NCI-H446 (cell line): Measurements from ENCODE around the gene SOX11.

Source experiments
- DNase-seq, 2 experiments: peaks; one replicate each; lab custom pipeline; 2025; lab: John Stamatoyannopoulos, UW

Gene SOX11

DNA sequence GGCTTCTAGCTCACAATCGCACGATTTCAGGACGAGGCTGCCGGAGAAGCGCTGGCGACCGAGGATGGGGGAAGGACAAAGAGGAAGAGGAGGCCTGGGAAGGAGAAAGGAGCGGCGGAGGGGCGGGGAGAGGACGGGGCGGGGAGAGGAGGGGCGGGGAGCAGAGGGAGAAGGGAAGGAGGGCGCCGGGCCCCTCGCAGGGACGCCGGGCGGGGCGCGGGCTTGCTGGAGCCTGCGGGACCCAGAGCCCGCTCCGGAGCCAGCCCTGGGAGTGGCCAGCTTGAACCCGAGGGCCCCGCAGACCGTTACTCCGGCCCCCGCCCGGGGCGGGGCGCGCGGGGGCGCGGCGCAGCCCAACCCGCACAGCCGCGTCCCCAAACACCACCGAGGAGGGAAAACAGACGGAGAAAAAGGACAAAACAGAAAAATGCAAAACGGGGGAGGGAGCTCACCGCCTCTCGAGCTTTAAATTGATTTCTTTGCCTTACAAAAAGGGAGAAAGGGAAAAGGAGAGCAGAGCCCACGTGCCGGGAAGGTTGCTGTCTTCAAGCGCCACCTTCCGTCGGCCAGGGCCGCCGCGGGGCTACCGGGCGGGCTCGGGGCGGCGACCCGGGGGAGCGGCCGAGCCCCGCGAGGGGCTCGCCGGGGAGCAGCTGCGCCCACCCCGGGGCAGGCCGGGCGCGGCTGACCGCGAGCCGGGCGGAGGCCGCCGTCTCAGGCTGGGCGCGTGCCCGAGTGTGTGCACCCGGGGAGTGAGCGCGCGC, 781 bp upstream of the SOX11 start:
- peak in 1 of 2 experiments; percentile 24 for DNase-seq

DNA sequence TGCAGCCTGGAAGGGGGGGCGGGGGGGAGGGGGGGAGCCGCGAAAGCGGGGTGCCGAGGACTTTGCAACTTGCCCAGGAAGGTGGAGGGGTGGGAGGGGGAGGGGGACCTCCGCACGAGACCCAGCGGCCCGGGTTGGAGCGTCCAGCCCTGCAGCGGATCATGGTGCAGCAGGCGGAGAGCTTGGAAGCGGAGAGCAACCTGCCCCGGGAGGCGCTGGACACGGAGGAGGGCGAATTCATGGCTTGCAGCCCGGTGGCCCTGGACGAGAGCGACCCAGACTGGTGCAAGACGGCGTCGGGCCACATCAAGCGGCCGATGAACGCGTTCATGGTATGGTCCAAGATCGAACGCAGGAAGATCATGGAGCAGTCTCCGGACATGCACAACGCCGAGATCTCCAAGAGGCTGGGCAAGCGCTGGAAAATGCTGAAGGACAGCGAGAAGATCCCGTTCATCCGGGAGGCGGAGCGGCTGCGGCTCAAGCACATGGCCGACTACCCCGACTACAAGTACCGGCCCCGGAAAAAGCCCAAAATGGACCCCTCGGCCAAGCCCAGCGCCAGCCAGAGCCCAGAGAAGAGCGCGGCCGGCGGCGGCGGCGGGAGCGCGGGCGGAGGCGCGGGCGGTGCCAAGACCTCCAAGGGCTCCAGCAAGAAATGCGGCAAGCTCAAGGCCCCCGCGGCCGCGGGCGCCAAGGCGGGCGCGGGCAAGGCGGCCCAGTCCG, 540 bp downstream of the SOX11 start:
- DNase-seq, result no peak

DNA sequence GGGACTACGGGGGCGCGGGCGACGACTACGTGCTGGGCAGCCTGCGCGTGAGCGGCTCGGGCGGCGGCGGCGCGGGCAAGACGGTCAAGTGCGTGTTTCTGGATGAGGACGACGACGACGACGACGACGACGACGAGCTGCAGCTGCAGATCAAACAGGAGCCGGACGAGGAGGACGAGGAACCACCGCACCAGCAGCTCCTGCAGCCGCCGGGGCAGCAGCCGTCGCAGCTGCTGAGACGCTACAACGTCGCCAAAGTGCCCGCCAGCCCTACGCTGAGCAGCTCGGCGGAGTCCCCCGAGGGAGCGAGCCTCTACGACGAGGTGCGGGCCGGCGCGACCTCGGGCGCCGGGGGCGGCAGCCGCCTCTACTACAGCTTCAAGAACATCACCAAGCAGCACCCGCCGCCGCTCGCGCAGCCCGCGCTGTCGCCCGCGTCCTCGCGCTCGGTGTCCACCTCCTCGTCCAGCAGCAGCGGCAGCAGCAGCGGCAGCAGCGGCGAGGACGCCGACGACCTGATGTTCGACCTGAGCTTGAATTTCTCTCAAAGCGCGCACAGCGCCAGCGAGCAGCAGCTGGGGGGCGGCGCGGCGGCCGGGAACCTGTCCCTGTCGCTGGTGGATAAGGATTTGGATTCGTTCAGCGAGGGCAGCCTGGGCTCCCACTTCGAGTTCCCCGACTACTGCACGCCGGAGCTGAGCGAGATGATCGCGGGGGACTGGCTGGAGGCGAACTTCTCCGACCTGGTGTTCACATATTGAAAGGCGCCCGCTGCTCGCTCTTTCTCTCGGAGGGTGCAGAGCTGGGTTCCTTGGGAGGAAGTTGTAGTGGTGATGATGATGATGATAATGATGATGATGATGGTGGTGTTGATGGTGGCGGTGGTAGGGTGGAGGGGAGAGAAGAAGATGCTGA, 1.4 kb downstream of the SOX11 start:
- DNase-seq, result no peak

DNA sequence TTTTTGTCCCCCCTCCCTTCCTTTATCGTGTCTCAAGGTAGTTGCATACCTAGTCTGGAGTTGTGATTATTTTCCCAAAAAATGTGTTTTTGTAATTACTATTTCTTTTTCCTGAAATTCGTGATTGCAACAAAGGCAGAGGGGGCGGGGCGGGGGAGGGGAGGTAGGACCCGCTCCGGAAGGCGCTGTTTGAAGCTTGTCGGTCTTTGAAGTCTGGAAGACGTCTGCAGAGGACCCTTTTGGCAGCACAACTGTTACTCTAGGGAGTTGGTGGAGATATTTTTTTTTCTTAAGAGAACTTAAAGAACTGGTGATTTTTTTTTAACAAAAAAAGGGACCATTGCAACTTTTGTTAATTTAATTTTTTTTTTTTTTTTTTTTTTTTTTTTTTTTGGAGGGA, 2.1 kb downstream of the SOX11 start:
- DNase-seq, result no peak

DNA sequence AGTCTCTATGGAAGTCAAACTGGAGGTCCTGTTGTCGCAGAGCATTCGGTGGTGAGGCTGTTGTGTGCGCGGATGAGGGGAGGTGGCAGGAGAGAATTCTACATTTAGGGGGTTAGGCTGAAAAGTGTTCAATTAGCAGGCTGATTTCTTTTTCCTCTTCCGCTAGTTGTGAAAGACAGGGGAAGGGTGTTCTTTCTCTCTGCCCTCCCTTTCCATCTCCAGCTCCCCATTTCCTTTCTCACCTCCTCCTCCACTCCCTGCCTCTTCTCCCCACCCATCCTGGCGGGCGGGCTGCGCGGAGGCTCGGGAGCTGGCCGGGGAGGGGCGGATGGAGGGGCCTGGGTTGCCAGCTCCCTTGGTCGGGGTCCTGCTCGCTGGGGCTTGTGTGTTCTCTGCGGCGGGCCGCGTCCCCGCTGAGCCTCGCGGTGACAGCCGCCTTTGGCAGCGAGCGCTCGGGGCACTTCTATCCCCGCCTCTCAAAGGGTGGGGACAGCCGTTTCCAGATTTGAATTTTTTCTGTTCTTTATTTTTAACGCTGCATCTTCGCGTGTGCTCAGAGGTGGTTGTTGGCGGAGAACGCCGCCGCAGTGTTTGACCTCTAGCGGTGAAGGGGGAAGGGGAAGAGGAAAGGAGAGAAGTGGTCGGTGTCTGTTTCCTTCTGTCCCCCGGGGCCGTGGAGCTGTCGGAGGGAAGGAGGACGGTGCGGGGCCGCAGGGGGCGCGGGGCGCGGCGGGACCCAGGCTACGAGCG, 3.6 kb downstream of the SOX11 start:
- peak in 1 of 2 experiments; percentile 14 for DNase-seq

DNA sequence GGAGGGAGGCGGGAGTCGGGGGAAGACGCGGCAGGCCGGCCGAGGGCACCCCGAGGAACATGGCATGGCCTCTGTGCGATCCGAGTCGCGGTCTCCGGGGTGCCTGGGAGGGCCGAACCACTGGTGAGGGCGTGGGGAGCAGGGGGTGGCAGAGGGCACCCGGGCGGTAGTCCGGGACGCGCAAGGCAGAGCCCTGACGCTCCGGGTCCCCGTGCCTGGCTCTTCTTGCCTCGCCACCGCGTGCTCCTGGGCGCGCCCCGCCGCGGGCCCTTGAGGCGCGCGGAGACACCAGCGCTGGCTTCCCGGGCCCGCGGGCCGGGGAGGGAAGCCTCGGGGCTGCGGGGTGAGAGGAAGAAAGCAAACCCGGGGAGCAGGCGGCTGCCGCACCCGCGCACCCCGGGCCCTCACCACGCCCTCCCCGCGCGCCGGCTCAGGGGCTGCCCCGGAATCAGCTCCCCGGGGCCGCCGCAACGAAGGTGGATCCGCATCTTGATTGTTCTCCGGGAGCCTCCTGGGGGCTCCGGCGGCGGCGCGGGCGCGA, 4.3 kb downstream of the SOX11 start:
- peak in 1 of 2 experiments; percentile 7 for DNase-seq

DNA sequence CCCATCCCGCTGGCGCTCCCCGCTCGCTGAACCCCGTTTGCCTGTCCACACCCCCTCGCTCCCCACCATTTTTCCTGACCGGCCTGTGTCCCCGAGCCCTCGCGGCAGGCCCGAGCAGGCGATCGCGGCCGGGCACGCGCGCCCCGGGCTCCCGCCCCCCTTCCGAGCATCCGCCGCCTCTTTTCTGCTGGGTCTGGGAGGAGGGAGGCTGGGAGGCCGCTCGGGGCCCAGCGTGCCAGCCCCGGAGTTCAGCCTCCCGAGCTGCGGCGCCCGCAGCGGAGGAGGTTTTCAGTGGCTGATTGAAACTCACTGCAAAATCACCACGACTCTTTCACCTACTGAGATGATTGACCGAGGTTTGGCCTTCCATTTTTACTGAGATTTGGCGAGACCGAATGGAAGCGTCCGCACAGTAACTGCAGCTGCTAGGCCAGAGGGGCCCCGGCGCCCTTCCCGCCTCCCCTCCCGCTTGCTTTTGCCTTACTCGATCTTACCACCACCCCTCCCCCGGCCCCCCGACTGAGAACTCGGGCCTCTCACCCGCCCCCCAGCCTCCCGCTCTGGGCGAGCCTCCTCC, 4.8 kb downstream of the SOX11 start:
- DNase-seq, result peak in 1 of 2 experiments; percentile 62

DNA sequence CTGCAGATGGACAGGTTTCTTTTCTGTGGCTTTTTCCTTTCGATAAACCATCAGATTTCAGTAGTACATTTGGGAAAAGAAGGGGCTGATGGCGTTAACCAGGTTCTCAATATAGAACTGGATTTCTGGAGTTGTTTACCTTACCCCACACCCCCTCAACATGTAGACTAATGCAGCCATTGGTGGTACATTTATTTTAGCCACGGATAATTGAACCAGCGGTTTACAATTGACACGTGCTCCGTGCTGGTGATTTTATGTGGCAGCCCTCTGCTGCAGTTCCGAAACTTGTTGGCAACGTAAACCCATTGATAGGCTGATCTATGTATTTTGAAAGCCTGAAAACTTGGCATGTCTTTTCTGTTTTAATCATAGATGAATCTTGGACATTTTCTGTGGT, 5.4 kb downstream of the SOX11 start:
- no peak for DNase-seq

DNA sequence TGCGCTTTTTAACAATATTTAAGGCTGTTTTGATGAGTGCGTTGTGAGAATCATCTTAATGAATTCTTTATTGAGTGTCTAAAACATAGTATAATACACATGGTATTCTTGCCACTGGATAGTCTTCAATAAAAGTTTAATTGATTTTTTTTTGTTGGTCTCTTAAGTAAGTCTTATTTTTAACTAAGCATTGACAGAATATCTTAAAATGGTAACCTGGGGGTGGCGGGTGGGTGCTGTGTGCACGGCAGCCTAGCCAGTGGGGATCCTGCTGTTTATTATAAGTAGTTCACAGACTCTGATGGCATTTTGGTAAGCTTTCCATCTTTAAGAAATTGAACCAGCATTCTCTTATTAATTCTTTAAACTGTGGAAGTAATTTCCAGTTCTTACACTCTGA, 6.0 kb downstream of the SOX11 start:
- no peak for DNase-seq

DNA sequence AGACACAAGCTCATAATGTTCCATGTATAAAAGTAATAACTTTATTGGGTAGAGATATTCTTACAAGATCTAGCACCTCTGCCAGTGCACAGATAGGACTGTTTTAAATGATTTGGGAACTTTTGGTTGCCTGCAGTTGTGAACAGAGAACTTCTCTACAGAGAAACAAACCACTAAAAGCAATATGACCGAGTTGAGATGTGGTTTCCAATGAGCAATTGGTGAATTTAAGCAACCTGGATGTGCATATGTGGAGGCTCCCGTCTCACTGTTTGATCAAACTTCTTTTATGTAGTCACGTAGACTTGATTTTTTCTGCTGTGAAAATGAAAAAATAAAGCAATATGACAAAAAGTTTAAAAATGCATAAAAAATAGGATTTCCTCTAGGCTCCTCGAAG, 7.8 kb downstream of the SOX11 start:
- no peak for DNase-seq

DNA sequence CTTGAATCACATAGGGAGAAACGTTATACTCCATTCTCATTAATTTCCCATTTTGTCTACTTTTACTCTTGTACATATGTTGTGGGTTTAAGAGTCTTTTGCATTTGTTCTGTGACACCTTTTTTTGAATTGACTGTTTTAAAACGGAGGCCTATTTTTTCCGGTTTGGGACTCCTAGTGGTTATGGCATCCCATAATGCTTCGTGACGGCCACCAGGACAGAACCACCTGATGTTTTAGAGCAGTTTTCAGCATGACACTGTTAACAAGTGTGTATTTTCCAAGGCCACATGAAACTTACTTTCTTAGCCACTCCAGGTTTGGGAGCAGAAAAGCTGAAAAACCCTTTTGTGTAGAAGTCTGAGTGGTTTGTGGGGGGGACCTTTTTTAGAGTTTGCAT, 8.4 kb downstream of the SOX11 start:
- no peak for DNase-seq

DNA sequence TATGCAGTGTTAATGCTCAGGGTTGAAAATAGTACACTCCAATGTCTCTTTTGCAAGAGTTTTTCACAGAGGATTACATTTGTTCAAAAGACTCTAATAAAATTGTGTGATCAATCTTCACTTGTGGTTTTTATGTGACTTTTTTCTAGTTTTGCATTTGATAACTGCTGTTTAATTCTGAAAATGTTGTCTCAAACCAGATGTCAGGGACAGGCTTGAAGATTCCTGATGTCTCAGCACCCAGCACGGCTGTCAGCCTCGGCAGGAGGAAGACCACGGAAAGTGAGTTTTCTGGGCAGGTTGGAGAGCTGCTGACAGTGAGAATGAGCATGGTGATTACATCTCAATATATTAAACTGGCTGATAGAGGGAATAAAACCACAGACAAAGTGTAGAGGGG, 9.1 kb downstream of the SOX11 start:
- DNase-seq, result no peak

DNA sequence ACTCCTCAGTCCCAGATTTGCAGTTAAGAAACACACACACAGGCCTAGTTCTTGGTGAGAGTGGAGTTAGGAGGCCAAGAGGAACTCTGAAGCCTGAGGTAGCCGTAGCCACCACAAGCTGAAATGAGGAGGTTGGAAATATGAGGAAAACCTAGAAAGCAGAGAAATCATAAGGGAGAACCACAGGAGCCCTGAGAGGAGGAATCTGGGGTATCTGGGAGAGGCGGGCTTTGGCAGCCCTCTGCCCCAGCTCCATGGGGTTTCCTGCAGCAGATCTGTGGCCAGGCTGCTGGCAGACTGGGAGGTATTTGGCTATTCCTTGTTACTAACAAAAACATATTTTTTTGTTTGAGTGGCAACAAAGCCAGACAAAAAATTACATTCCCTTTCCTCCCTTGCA, 11.0 kb downstream of the SOX11 start:
- DNase-seq, result no peak

DNA sequence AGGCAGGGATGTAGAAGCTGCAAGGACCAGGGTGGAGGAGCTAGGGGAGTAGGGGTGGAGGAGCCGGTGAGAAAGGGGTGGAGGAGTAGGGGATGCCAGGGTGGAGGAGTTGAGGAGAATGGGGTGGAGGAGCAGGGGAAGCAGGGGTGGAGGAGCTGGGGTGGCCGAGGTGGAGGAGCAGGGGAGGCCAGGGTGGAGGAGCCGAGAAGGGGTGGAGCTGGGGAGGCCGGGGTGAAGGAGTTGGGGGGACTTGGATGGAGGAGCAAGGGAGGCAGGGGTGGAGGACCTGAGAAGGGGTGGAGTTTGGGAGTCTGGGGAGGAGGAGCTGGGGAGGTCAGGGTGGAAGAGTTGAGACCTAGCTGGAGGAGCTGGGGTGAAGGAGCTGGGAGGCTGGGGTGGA, 13.3 kb downstream of the SOX11 start:
- DNase-seq, result no peak

DNA sequence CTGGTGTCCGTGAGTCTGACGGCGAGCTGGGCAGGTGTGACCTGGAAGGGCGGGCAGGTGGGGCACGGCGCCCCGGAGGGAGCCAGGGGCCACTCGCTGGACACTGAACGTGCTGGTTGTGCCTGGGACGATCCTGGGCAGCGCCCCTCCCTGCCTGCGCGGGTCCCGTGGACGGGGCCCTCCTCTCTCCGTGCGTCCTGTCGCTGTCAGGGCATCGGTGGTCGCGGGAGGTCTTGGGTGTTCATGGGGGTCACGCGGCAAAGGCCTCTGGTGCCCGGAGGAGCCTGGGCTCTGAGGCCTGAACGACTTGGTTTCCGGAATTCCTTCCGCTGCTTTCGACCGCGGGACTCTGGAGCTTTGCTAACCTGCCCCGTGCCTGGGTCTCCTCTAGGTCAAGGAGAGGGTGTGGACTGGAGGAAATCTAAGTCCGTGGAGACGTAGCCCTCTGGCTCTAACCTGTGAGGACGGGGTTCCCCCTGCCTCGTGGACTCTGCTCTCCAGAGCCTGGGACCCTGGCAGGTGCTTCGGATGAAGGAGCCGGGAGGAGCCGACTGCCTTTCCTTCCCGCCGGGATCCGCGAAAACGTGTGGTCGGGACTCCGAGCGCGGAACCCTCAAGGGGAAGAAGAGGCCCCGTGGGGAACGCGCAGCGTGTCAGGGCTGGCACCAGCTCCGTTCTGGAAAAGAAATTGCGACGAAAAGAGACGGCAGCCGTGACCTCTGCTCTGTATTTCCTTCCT, 14.7 kb downstream of the SOX11 start:
- DNase-seq, result no peak

DNA sequence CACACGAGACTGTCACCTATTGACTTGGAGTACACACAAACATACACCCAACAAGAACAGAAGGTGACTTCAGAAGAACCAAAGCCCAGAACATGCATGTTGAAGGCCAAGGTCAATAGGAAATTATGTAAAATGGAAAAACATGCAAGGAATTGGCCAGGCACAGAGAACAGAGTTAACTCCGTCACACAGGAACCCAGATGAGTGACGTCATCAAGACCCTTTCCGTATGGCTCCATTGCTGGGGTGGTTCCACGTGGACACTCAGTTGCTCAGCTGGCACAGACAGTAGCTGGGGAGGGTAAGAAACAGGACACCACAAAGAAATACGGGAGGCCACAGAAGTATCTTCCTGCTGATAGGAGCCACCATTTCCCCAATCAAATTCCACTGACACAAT, 18.4 kb downstream of the SOX11 start:
- DNase-seq, result no peak

DNA sequence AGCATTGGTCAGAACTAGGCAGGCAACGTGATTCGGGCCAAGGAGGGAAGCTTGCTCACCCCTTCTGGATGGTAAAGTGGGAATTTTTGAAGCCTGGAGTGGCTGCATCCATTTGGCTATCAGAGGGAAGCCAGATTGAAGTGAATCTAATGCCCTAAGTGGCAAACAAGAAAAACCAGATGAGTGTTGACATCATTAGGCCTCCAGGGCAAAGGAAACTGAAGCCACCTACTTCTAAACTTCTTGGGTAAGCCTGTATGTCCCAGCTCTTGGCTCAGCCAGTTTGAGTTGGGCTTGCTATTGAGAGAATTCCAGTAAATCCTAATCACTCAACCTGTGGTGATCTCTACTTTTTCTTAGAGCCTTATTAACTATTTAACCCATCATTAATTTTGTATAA, 20.9 kb downstream of the SOX11 start:
- DNase-seq, result no peak

DNA sequence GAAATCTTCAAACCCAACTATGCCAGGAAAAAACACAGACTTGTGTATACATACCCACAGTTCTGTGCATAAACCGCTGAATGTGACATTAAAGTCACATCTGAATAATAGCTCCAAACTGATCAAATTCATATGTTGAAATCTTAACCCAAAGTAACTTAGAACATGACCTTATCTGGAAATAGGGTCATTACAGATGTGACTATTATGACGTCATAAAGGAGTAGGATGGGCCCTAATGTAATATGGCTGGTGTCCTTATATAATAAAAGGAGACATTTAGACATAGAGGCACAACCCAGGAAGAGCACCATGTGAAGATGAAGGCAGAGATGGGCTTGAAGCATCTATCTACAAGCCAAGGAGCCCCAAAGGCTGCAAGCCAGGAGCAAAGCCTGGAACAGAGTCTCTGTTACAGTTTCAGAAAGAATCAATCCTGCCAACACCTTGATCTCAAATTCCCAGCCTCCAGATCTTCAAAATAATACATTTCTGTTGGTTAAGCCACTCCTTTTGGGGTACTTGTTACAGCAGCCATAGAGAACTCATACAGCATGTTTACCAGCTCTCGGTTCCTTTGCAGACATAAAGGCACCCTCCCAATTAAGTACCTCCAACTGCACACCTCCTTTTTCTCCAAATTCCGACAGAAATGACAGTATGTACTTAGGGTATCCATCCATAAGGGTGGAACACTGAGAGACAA, 27.6 kb downstream of the SOX11 start:
- DNase-seq, result no peak

DNA sequence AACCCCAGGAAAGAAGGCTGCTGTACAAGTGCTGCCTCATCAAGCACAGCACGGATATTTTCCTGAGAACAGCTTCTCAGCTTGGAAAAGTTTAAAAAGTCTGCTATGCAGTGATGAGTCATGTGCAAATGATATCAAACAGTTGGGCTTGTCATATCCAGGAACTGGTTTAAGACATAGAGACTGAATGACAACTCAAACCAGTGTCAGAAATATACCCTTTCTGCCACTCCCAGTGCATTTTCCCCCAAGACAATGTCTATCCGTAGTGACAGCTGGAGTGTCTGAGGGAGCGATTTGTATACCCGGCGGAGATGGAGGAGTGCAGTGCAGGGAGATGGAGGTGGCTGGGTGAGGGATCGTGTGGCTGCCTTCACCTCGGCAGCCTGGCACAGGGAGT, 28.2 kb downstream of the SOX11 start:
- DNase-seq, result no peak

DNA sequence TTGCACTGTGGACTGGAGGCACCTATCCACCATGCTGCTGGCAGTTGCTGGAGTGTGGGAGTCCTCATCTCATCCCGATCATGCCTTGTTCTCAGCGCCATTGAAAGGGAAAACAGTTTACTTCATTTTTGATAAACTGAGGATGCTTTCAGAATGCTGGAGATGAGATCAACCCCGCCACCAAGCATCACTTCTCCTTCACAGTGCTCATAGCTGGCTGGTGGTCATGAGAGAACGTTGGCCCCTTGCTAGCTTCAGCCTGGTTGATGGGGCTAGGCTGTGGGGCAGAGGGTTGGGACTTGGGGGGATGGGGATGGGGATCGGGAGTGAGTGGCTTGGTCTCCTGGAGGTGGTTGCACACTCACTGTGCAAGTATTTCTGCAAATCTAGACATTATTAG, 30.1 kb downstream of the SOX11 start:
- DNase-seq, result no peak
